Skin epidermis (tissue), 12 donors: ENCODE data around the gene ZBTB7C.

Experiments used
- H3K27ac ChIP-seq, 21 experiments: fragments of 200-600 bp; sonication (generic) in 11 of 21; one replicate each; pipeline ENCODE4 v1.5.0; 2020; ENCODE audit warnings: mild to moderate bottlenecking in 3 of 21, inconsistent platforms in 2 of 21, moderate library complexity in 2 of 21
- H3K4me3 ChIP-seq, 7 experiments: fragments of 200-600 bp; sonication (generic) in 2 of 7; one replicate each; pipeline ENCODE4 v1.5.0; 2020; ENCODE audit warnings: inconsistent platforms in 2 of 7, mild to moderate bottlenecking in 2 of 7, moderate library complexity in 1 of 7

The ZBTB7C gene

GRCh38 chr18:48358868-48359267 is 50.3 kb downstream of the ZBTB7C start:
- H3K27ac ChIP-seq: no peak overlapping the region
- no peak overlapping the region for H3K4me3 ChIP-seq

- Histone ChIP-seq H3K4me3 (no peak overlapping the region), H3K27ac (peak overlapping the region in 2 of 21 experiments; percentile 31 to 59)
Measured at GRCh38 chr18:48356909-48357631, 52.1 kb downstream of the ZBTB7C start.

- no peak overlapping the region for H3K27ac ChIP-seq
- H3K4me3 ChIP-seq: no peak overlapping the region
Measured at GRCh38 chr18:48356151-48356745, 52.9 kb downstream of the ZBTB7C start.

GRCh38 chr18:48355276-48356115 is 53.7 kb downstream of the ZBTB7C start:
- H3K4me3 ChIP-seq: no peak overlapping the region
- peak overlapping the region in 1 of 21 experiments; percentile 5 for H3K27ac ChIP-seq

GRCh38 chr18:48354746-48355260 is 54.4 kb downstream of the ZBTB7C start:
- H3K4me3 ChIP-seq: no peak overlapping the region
- H3K27ac ChIP-seq: peak overlapping the region in 1 of 21 experiments; percentile 5

- H3K27ac ChIP-seq: no peak overlapping the region
- H3K4me3 ChIP-seq: no peak overlapping the region
Measured at GRCh38 chr18:48352051-48352755, 57.0 kb downstream of the ZBTB7C start.

- no peak overlapping the region for H3K27ac ChIP-seq
- H3K4me3 ChIP-seq: no peak overlapping the region
Measured at GRCh38 chr18:48351216-48352050, 57.8 kb downstream of the ZBTB7C start.

GRCh38 chr18:48348739-48349138 is 60.4 kb downstream of the ZBTB7C start:
- no peak overlapping the region for H3K27ac ChIP-seq

GRCh38 chr18:48347756-48348326 is 61.3 kb downstream of the ZBTB7C start:
- Histone ChIP-seq H3K4me3 (no peak overlapping the region), H3K27ac (no peak overlapping the region)

More at GRCh38 chr18:48348739-48349138, 60.4 kb downstream of the ZBTB7C start:
- H3K4me3 ChIP-seq: no peak overlapping the region

- no peak overlapping the region for H3K4me3 ChIP-seq
- no peak overlapping the region for H3K27ac ChIP-seq
Measured at GRCh38 chr18:48345596-48345995, 63.6 kb downstream of the ZBTB7C start.

GRCh38 chr18:48342581-48342980 is 66.6 kb downstream of the ZBTB7C start:
- H3K4me3 ChIP-seq: no peak overlapping the region
- peak overlapping the region in 1 of 21 experiments; percentile 51 for H3K27ac ChIP-seq

- no peak overlapping the region for H3K4me3 ChIP-seq
- peak overlapping the region in 2 of 21 experiments; percentile 22 to 51 for H3K27ac ChIP-seq
Measured at GRCh38 chr18:48342125-48342524, 67.1 kb downstream of the ZBTB7C start.

- Histone ChIP-seq H3K27ac (no peak overlapping the region), H3K4me3 (no peak overlapping the region)
Measured at GRCh38 chr18:48340560-48340959, 68.6 kb downstream of the ZBTB7C start.

- H3K4me3 ChIP-seq: no peak overlapping the region
- no peak overlapping the region for H3K27ac ChIP-seq
Measured at GRCh38 chr18:48339692-48340091, 69.5 kb downstream of the ZBTB7C start.

- Histone ChIP-seq H3K27ac (no peak overlapping the region), H3K4me3 (no peak overlapping the region)
Measured at GRCh38 chr18:48338915-48339314, 70.3 kb downstream of the ZBTB7C start.

GRCh38 chr18:48337053-48337452 is 72.1 kb downstream of the ZBTB7C start:
- Histone ChIP-seq H3K4me3 (no peak overlapping the region), H3K27ac (peak overlapping the region in 1 of 21 experiments; percentile 28)

GRCh38 chr18:48336332-48336731 is 72.9 kb downstream of the ZBTB7C start:
- peak overlapping the region in 1 of 21 experiments; percentile 28 for H3K27ac ChIP-seq
- no peak overlapping the region for H3K4me3 ChIP-seq

- Histone ChIP-seq H3K27ac (peak overlapping the region in 1 of 21 experiments; percentile 28), H3K4me3 (no peak overlapping the region)
Measured at GRCh38 chr18:48335829-48336228, 73.4 kb downstream of the ZBTB7C start.
